Measurements from ENCODE around the gene RAB7A.
"Not testable (repeated sequence)": the region's sequence is repeated elsewhere in the genome, so short reads cannot be mapped to it uniquely, and the experiment has no call there.

Gene RAB7A

GRCh38 chr3:128712848-128713247 lies 13.1 kb upstream of the RAB7A start:
- no peak for DNase-seq (ENCODE audit: low spot score)

DNA sequence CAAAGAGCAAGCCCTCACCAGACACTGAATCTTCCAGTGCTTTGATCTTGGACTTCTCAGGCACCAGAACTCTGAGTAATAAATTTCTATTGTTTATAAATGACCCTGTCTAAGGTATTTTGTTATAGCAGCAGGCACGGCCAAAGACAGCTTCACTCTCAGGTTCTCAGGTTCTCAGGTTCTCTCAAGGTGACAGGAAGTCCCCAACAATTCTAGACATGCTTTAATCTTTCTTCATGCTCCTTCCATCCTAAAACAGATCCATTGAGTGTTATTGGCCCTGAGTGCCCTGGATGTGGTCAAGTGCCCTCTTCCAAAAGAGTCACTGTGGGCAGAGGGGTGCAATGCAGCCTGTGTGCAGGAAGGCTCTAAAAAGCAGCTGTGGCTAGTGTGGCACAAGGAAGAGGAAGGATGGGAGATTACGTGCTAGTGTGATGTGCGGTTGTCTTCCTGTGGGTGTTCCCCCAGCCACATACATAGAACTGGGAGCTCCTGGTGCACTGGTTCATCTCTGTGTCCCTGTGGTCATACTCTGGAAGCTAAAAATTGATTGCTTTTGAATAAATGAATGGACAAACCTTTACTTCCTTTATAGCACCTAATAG lies 11.0 kb upstream of the RAB7A start:
- no peak for DNase-seq (ENCODE audit: low spot score)

DNA sequence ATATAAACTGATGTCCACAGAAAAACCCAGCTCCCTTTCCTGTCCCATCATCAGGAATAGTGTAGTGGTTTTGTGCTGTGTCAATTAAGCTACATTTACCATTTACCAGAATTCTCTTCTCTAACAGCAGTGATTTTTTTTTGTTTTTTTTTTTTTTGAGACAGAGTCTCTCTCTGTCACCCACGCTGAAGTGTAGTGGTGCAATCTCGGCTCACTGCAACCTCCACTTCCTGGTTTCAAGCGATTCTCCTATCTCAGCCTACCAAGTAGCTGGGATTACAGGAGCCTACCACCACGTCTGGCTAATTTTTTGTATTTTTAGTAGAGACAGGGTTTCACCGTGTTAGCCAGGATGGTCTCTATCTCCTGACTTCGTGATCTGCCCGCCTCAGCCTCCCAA lies 7.1 kb upstream of the RAB7A start:
- peak; percentile 12 for DNase-seq (ENCODE audit: low spot score)

DNA sequence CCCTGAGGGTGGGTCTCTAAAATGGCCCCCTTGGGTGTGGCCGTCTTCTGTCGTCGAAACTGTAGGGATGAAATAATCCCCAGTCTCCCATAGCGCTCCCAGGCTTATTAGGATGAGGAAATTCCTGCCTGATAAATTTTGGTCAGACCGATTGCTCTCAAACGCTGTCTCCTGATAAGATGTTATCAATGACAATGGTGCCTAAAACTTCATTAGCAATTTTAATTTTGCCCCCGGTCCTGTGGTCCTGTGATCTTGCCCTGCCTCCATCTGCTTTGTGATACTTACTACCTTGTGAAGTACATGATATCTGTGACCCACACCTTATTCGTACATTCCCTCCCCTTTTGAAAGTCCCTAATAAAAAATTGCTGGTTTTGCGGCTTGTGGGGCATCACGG lies 5.1 kb upstream of the RAB7A start:
- DNase-seq (ENCODE audit: low spot score): no peak

- DNase-seq (ENCODE audit: low spot score): no peak
These were observed 2.5 kb upstream of the RAB7A start for GRCh38 chr3:128723477-128723876.

- DNase-seq (ENCODE audit: low spot score): no peak
These were observed 398 bp upstream of the RAB7A start for GRCh38 chr3:128725547-128726022.

GRCh38 chr3:128727059-128727458 lies 1.1 kb downstream of the RAB7A start:
- no peak for DNase-seq (ENCODE audit: low spot score)

DNA sequence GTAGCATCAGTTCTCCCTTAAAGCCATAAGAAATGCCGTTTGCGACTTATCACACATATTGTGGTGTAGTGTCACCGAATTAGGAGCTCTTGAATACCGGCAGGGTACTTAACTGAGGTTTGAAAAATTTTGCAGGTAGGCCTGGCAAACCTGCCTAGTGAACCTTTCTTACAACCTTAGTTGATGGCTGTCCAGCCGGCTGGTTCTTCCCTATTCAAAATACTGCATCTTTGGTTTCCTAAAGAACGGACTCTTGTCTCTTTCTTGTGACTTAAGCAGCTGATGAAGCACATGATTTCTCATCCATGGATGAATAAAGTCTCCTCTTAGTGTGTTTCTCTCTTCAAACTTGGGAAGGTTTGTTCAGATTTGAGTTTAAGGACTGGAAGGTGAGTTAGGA lies 1.5 kb downstream of the RAB7A start:
- DNase-seq (ENCODE audit: low spot score): no peak

- no peak for DNase-seq (ENCODE audit: low spot score)
These were observed 2.0 kb downstream of the RAB7A start for GRCh38 chr3:128727996-128728395.

DNA sequence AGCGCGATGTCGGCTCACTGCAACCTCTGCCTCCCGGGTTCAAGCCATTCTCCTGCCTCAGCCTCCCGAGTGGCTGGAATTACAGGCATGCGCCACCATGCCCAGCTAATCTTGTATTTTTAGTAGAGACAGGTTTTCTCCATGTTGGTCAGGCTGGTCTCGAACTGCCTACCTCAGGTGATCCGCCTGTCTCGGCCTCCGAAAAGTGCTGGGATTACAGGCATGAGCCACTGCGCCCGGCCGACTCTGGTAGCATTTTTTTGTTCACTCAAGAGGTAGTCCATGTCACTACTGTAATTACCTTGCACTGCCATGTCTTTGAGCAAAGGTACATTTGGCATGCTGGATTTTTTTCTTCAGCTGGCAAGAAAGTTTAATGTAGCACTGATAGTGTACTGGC lies 2.5 kb downstream of the RAB7A start:
- DNase-seq (ENCODE audit: low spot score): not testable (repeated sequence)

DNA sequence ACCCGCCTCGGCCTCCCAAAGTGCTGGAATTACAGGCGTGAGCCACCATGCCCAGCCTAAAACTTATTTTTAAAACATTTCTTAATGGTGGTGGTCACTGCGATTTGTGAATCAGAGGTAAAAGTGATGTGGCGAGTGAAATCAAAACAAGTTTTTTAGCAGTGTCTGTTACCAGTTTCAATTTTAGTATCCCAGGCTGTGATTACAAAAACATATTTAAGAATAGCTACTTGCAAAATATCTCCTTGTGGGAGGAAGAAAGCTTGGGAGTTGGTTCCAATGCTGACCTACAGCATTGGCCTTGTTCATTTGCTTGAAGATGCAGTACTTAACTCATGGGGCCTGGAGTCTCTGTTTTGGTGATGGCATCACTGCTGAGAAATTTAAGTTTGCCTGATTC lies 4.5 kb downstream of the RAB7A start:
- DNase-seq (ENCODE audit: low spot score): no peak

DNA sequence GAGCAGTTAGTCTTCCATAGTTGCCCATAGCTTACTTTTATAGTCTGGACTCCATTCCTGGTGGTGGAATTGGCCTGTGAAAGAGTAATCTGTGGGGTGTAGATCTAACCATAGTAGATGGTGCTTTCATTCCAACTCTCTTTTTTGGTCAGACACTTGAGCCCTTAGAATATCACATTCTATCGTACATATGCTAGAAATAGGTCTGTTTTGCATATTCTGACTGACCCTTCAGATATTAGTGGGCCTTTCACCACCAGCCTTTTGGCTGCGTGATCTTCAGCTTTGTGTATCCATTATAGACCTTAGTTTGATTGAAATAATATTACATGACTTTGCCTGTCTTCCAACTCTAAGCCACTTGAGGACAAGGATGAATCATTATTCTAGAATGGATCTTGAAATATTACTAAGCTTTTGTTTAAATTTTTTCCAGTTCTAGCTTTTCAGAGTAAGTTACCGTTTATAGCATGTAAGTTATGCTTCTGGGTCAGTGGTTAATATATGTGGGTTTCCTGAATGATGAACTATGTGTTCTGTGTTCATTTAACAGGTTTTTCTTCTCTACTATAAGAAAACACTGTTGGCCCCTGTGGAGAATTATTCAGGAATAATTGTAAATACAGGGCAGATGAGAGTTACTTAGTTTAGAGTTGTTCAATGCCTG lies 8.7 kb downstream of the RAB7A start:
- DNase-seq (ENCODE audit: low spot score): no peak

GRCh38 chr3:128735287-128735686 lies 9.3 kb downstream of the RAB7A start:
- no peak for DNase-seq (ENCODE audit: low spot score)

GRCh38 chr3:128735884-128736283 lies 9.9 kb downstream of the RAB7A start:
- no peak for DNase-seq (ENCODE audit: low spot score)

- no peak for DNase-seq (ENCODE audit: low spot score)
These were observed 10.6 kb downstream of the RAB7A start for GRCh38 chr3:128736601-128737000.

DNA sequence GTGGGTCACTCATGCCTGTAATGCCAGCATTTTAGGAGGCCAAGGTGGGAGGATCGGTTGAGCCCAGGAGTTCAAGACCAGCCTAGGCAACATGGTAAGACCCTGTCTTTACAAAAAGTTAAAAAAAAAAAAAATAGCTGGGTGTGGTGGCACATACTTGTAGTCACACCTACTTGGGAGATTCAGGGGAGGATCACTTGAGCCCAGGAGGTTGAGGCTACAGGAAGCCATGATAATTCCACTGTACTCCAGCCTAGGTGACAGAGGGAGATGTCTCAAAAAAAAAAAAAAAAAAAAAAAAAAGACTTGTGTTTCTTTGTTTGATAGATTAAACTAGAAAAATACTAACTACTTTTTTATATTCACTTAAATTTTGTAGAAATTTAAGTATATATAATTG lies 14.6 kb downstream of the RAB7A start:
- DNase-seq (ENCODE audit: low spot score): no peak

DNA sequence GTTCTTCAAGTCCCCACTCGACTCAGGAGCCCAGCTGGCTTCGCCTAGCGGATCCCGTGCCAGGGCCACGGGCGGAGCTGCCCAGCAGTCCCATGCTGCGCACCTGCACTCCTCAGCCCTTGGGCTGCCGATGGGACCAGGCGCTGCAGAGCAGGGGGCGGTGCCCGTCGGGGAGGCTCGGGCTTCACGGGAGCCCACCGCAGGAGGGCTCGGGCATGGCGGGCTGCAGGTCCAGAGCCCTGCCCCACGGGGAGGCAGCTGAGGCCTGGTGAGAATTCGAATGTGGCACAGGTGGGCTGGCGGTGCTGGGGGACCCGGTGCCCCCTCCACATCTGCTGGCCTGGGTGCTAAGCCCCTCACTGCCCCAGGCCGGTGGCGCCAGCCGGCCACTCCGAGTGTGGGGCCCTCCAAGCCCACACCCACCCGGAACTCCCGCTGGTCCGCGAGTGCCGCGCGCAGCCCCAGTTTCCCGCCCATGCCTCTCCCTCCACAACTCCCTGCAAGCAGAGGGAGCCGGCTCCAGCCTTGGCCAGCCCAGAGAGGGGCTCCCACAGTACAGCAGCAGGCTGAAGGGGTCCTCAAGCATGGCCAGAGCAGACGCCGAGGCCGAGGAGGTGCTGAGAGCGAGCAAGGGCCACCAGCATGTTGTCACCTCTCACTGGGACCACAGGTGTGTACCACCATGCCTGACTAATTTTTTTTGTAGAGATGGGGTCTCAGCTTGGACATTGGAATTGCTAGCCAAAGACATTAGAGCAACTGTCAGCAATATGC lies 17.0 kb downstream of the RAB7A start:
- no peak for DNase-seq (ENCODE audit: low spot score)

DNA sequence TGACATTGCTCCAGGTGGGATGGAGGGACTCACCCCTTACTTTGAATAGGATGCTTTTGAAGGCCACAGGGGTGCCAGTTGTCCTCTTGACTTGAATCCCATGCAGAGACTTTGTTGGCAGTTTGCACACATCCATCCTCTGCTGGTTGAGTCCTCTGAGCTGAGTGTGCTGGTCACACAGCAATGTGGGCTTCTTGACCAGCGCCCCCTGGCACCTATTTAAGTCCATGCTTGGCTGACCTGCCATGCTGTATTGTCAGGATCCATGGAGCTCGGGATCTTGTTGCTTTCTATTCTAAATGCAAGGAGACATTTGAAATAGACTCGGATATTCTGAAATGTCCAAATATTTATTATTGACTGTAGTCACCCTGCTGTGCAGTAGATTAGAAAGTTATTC lies 19.8 kb downstream of the RAB7A start:
- no peak for DNase-seq (ENCODE audit: low spot score)

DNA sequence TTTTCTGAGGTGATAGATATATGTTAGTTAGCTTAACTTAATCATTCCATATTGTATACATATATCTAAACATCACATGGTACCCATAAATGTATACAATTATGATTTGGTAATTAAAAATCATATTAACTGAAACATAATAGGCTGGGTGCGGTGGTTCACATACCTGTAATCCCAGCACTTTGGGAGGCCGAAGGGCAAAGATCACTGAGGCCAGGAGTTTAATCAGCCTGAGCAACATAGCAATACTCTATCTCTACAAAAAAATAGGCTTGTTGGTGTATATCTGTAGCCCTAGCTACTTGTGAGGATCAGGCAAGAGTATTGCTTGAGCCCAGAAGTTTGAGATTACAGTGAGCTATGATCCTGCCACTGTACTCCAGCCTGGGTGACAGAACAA lies 20.9 kb downstream of the RAB7A start:
- no peak for DNase-seq (ENCODE audit: low spot score)

DNA sequence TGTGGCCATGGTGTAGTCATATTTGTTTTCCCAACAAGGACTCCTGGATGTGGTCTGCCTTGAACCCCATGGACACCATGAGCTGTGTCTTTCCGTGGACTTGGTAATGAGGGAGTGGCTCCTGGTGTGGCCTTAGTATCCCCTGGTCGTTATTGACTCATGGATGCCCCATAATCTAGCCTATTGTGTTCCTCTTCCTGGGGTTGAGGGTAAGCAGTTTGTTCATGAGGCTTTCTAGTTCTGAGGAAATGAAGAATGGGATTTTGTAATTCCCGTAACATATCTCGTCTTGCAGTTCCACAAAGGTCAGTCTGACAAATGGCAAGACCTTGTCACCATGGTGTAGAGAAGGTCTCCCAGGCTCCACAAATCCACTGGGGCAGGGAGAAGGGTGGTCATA lies 22.6 kb downstream of the RAB7A start:
- DNase-seq (ENCODE audit: low spot score): no peak

DNA sequence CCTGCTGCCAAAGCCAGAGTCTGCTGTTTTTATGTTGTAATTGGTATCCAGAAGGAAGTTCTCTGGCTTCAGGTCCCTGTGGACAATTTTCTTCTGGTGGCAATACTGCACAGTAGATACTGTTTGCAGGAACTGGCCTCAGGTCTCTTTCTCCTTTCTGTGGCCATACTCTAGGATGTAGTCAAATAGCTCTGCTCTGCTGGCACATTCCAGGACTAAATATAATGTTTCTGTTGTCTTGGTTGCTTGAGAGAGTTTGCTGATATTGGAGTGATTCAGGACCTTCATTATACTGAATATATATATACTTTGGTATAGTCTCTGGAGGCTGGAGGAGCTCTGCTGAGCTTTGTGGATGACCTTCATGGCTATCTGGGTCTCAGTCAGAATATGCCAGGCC lies 23.1 kb downstream of the RAB7A start:
- DNase-seq (ENCODE audit: low spot score): no peak

DNA sequence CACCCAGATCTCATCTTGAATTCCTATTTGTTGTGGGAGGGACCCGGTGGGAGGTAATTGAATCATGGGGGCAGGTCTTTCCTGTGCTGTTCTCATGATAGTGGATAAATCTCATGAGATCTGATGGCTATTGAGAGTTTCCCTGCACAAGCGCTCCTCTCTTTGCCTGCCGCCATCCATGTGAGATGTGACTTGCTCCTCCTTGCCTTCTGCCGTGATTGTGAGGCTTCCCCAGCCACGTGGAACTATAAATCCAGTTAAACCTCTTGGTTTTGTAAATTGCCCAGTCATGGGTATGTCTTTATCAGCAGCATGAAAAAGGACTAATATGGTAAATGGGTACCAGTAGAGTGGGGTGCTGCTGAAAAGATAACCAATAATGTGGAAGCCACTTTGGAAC lies 23.6 kb downstream of the RAB7A start:
- not testable (repeated sequence) for DNase-seq (ENCODE audit: low spot score)

DNA sequence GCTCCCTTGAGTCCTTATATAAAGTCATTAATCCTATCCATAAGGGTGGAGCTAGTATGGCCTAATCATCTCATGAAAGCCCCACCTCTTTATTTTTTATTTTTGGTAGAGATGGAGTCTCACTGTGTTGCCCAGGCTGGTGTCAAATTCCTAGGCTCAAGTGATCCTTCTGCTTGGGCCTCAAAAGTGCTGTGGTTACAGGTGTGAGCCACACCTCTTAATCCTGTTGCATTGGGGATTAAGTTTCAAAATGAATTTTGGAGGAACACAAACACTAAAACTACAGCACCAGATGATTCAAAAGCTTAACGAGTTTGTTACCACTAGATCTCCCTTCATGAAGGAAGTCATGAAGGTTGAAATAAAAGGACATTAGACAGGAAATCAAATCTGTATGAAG lies 27.7 kb downstream of the RAB7A start:
- DNase-seq (ENCODE audit: low spot score): no peak

Data from putamen (tissue), 1 donor.